Skeletal muscle tissue (tissue), 4 donors: ENCODE measurements around the gene DHX8. TPM values are rescaled to one million over a fixed set of nuclear protein-coding genes. Genes with fewer than 3 reads are reported as not detected.

ENCODE experiments used
- H3K27ac ChIP-seq: one replicate; pipeline ENCODE4 v1.7.0; 2013; ENCODE audit warnings: mild to moderate bottlenecking, low read depth, low read length, inconsistent platforms
- H3K27me3 ChIP-seq, 3 donors: one replicate each; pipeline ENCODE4 v1.7.0; 2013; ENCODE audit warnings: low read length in 3 of 3; ENCODE audit not compliant: control insufficient read depth in 3 of 3, insufficient read depth in 3 of 3
- H3K36me3 ChIP-seq, 3 donors: one replicate each; pipeline ENCODE4 v1.7.0; 2013; ENCODE audit warnings: low read length in 3 of 3; ENCODE audit not compliant: control insufficient read depth in 3 of 3, insufficient read depth in 3 of 3
- H3K4me1 ChIP-seq, 3 donors: one replicate each; pipeline ENCODE4 v1.7.0; 2013; ENCODE audit warnings: low read length in 3 of 3, mild to moderate bottlenecking in 3 of 3; ENCODE audit not compliant: control insufficient read depth in 3 of 3, insufficient read depth in 3 of 3
- H3K4me3 ChIP-seq, 3 donors: one replicate each; pipeline ENCODE4 v1.7.0; 2013; ENCODE audit warnings: low read length in 3 of 3
- H3K9ac ChIP-seq, 3 donors: one replicate each; pipeline ENCODE4 v1.7.0; 2013; ENCODE audit warnings: low read length in 3 of 3, mild to moderate bottlenecking in 3 of 3, moderate library complexity in 2 of 3, low read depth in 1 of 3
- H3K9me3 ChIP-seq, 3 donors: one replicate each; pipeline ENCODE4 v1.7.0; 2013; ENCODE audit warnings: low read length in 3 of 3; ENCODE audit not compliant: control insufficient read depth in 3 of 3
- total RNA-seq: library from RNA; depleted of rRNA; stranded (reverse); fragments of >200 nt; gene quantifications from one replicate; pipeline ENCODE4 v1.2.3, GENCODE V29; 2014
- donor health status: Osteomylitis.

DHX8 gene
- total RNA-seq, 1 donor from 2014 or later: 23.0 TPM

DNA sequence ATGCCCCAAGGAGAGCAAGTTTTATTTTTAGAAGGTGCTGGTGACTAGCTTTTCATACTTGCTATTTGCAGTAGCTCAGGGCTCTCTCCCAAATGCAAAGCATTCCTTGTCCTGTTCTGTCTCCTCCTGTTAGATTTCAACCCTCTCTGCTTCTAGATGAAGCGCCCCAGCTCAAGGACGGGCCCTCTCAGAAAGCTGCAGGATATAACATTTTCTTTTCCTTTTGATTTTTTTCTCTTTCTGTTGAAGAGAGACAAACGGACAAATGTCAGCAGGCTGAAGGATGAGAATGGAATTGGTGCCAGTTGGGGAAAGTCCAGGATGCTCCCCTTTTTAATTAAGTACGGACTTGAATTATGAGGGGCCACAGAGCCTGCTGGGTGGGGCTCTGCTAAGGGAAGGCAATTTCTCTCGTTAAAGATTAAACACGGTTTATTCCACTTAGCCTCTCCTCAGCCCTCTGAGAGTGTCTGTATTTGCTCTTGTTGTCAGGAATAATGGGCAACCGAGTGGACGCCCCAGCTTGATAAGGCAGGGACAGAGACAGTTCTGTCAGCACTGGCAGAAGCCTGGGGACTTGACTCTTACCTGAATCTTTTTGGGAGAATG lies 68.6 kb downstream of the DHX8 start:
- peak overlapping the region in 1 of 3 donors; percentile 41 for H3K9ac ChIP-seq
- H3K27ac ChIP-seq: no peak overlapping the region
- no peaks in the 10 kb centered on the region for H3K9me3 ChIP-seq
- no peak overlapping the region for H3K4me3 ChIP-seq
- peaks cover 0 to 4% (median 3%) of the 10 kb centered on the region in 3 donors for H3K27me3 ChIP-seq
- no peaks in the 10 kb centered on the region for H3K36me3 ChIP-seq
- peaks cover 10 to 15% (median 11%) of the 10 kb centered on the region in 3 donors for H3K4me1 ChIP-seq

DNA sequence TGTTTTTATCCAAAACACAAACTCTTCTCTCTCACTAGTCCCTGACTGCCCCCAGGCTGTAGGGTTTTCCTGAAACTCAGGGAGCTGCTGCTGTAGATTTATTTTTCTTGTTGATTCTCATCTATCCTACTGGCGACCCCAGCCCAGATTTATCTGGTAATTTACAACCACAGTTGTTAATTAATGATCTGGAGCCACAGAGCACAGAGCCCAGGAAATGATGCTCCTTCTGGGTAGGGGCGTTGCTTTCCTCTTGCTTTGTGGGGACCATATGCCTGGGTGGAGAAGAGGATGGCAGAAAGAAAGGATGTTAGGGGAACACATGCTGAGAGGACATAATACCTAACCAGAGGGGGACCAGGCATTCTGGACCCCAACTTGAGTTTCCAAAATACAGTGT lies 69.8 kb downstream of the DHX8 start:
- Histone ChIP-seq H3K9me3 (no peaks in the 10 kb centered on the region), H3K27me3 (peaks cover 0 to 4% (median 0%) of the 10 kb centered on the region in 3 donors)

DNA sequence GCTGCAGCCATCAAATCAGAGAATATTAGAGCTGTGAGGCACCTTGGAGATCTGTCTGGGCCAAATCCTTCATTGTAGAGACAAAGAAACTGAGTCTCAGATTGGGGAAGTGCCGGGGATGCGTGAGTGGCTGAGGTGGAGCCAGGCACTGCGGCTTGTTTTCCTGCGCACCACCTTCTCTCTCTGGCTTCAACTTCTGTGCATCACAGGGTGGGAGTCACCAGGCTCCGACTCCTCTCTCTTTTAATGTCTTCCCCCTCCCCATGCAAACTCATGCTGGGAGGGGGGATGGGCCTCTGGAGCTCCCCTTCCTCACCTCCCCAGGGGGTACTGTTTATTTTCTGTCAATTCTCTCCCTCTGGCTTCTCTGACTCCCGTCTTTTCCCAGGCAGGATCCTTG lies 71.1 kb downstream of the DHX8 start:
- Histone ChIP-seq H3K9me3 (no peaks in the 10 kb centered on the region), H3K4me1 (peaks cover 10 to 15% (median 12%) of the 10 kb centered on the region in 3 donors), H3K36me3 (no peaks in the 10 kb centered on the region), H3K27me3 (no peaks in the 10 kb centered on the region), H3K4me3 (no peak overlapping the region), H3K27ac (no peak overlapping the region), H3K9ac (no peak overlapping the region)

More for the DNA sequence above, 69.8 kb downstream of the DHX8 start:
- Histone ChIP-seq H3K27ac (no peak overlapping the region), H3K9ac (no peak overlapping the region), H3K36me3 (no peaks in the 10 kb centered on the region), H3K4me3 (no peak overlapping the region), H3K4me1 (peaks cover 10 to 15% (median 11%) of the 10 kb centered on the region in 3 donors)

DNA sequence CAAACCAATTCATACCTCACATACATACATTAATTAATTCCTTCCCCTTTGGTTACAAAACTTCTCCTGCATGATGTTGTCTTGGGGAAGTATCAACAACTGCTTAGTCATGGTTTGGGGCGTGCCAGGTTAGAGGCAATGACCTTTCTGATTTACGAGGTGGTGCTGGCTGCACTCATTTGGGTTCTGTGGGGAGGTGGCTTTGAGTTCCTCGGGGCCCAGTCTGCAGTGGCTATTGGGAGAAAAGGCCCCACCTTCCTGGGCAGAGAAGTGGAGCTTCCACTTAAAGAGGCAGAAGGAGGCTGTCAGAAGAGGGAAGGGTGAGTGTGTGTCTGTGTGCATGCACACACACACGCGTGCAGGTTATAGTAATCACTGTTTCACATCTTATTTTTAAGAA lies 72.5 kb downstream of the DHX8 start:
- no peaks in the 10 kb centered on the region for H3K9me3 ChIP-seq
- H3K4me3 ChIP-seq: no peak overlapping the region
- no peaks in the 10 kb centered on the region for H3K27me3 ChIP-seq
- no peak overlapping the region for H3K27ac ChIP-seq
- peaks cover 10 to 15% (median 13%) of the 10 kb centered on the region in 3 donors for H3K4me1 ChIP-seq
- no peaks in the 10 kb centered on the region for H3K36me3 ChIP-seq
- H3K9ac ChIP-seq: peak overlapping the region in 1 of 3 donors; percentile 38

DNA sequence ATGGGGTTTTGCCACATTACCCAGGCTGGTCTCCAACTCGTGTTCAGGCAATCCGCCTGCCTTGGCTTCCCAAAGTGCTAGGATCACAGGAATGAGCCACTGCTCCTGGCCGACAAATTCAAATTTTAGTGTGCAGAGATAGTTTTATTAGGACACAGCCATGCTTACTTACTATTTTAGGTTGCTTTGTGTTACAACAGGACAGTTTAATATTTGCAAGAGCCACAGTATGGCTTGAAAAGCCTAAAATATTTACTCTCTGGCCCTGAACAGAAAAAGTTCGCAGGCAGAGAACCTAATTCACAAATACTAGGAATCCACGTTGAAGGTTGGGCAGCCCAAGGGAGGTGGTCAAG lies 75.0 kb downstream of the DHX8 start:
- H3K27me3 ChIP-seq: peaks cover 0 to 13% (median 6%) of the 10 kb centered on the region in 3 donors
- no peaks in the 10 kb centered on the region for H3K36me3 ChIP-seq
- no peak overlapping the region for H3K9ac ChIP-seq
- H3K4me3 ChIP-seq: no peak overlapping the region
- H3K9me3 ChIP-seq: no peaks in the 10 kb centered on the region
- no peak overlapping the region for H3K27ac ChIP-seq
- peaks cover 6 to 8% (median 7%) of the 10 kb centered on the region in 3 donors for H3K4me1 ChIP-seq

DNA sequence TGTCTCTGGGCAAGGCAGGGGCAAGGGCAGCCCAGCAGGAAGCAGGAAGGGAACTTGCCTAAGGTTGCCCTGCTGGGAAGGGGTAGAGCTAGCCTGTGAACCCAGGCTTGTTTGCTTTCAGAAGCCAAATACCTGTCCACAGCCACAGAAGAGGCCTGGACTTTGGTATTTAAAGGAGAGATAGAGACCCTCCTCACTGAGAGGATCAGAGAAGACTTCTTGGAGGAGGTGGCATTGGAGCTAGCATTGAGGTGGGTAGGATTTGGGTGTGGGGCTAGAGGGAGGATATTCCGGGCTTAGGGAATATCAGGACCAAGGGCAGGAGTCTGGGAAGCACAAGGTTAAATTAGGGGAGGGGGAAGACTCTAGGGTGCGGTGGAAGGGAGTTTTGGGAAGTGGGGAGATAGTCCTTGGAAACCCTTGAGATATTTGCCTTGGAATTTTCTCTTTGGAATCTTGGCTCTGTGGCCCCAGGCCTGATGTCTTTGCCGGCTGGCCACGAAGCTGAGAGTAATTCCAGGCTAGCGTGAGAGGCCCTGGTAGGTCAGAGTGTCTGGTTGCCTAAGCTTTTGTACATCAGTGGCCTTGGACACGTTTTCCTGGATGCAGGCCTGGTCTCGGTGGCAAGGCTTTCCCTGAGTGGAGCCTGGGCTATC lies 75.5 kb downstream of the DHX8 start:
- no peak overlapping the region for H3K27ac ChIP-seq

DNA sequence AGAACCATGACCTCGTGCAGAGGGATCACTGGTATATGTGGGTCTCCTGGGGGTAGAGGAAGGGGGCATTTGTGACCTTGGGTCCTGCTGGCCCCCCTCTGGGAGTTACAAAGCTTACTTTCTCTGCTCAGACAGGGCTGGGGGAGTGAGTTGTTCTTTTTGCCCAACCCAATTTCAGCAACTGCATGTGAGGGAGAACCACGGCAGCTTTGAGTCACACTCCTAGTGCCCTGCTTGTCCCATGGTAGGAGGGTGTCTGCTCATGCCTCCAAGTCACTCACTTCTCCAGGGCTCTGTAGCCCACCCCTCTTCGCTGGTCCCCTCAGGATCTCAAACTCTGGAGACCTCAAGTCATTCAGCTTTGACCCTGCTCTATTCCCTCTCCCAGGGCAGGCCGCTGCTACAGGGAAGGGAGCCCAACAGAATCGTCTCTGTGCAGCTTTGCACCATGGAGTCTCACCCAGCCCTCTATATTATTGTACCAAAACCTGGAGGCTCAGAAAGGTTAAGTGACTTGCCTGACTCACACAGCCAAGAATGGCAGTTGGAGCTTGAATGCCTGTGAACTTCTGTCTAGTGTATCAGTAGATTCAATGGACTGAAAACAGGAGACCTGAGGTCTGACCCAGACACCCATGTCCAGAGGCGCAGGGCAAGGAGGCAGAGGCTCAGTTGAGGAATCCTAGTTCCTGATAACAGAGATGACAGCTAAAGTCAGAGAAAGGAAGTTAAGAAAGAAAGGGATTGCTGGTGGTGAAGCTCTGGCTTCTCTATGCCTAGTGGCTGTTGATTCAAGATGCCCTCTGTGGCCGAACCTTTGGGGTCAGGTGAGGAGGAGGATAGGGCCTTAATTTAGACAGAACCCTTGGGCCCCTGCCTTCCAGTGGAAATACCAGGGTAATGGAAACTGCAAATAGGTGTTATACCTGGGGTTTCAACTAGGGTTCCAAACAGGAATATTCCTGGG lies 77.0 kb downstream of the DHX8 start:
- Histone ChIP-seq H3K4me1 (peaks cover 6 to 8% (median 7%) of the 10 kb centered on the region in 3 donors), H3K27ac (no peak overlapping the region), H3K9me3 (no peaks in the 10 kb centered on the region), H3K36me3 (no peaks in the 10 kb centered on the region), H3K4me3 (no peak overlapping the region), H3K27me3 (peaks cover 0 to 13% (median 7%) of the 10 kb centered on the region in 3 donors), H3K9ac (no peak overlapping the region)

More for the DNA sequence above, 75.5 kb downstream of the DHX8 start:
- no peaks in the 10 kb centered on the region for H3K36me3 ChIP-seq
- peaks cover 0 to 13% (median 7%) of the 10 kb centered on the region in 3 donors for H3K27me3 ChIP-seq
- peaks cover 6 to 8% (median 7%) of the 10 kb centered on the region in 3 donors for H3K4me1 ChIP-seq
- H3K9ac ChIP-seq: peak overlapping the region in 1 of 3 donors; percentile 16
- no peak overlapping the region for H3K4me3 ChIP-seq
- H3K9me3 ChIP-seq: no peaks in the 10 kb centered on the region

DNA sequence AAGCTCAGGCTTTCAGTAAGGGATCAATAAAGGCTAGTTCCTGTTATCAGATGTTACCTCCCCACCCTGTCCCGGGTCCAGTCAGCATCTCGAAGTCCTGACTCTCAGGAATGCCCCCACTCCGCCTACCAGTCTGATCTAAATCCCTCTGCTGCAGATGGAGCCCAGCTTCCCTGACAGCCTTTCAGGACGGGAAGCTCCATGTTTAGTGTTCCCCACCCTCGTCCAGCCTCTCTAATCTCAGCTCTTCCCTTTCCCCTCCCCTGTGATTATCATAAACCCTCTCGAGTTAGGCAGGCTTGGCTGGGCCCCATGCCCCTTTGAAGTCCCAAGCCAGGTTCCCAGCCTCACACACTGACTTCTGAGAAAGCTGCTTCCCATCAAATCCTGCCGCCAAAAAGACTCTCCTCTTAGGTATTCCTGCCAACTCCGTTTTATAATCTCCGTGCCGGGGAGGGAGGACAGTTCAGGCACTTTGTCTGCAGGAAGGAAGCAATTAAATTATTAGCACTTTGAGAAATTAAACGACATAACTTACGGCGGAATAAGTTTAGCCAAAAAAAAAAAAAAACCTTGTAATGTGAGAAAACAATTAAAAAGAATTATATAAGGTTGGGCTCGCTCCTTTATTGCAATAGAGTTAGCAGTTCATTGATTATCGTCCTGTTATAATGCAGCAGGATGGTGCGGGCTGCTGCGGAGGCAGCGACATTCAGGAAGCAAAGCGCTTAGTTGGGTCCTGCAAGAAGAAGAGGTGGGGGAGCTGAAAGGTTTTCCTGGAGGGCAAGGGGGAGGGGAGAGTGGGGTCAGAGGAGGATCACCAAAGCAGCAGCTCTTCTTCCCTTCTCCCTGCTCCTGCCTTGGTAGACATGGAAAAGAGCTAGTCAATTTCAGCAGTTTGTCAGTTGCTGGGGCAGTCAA lies 79.2 kb downstream of the DHX8 start:
- Histone ChIP-seq H3K27me3 (peaks cover 0 to 13% (median 7%) of the 10 kb centered on the region in 3 donors), H3K9ac (no peak overlapping the region), H3K9me3 (no peaks in the 10 kb centered on the region), H3K27ac (no peak overlapping the region), H3K4me3 (no peak overlapping the region), H3K4me1 (peaks cover 0 to 2% (median 0%) of the 10 kb centered on the region in 3 donors), H3K36me3 (no peaks in the 10 kb centered on the region)
